Mesendoderm (in vitro differentiated cells): ENCODE measurements around the gene SGMS1.

ENCODE experiments used
- DNase-seq: peaks from one replicate; pipeline ENCODE4 v3.0.0; 2013
- H2AK5ac ChIP-seq: 2 replicates; pipeline ENCODE4 v1.6.1; 2013; ENCODE audit warnings: low read length, inconsistent platforms
- H2BK120ac ChIP-seq: 2 replicates; pipeline ENCODE4 v1.6.1; 2013; ENCODE audit warnings: low read depth, mild to moderate bottlenecking, low read length, moderate library complexity, mixed read lengths
- H2BK15ac ChIP-seq: replicated peaks from 2 replicates; pipeline ENCODE4 v1.6.1; 2013; ENCODE audit warnings: low read depth, mild to moderate bottlenecking, moderate library complexity
- H2BK5ac ChIP-seq: 2 replicates; pipeline ENCODE4 v1.6.1; 2013; ENCODE audit warnings: low read length, inconsistent platforms
- H3K18ac ChIP-seq: 2 replicates; pipeline ENCODE4 v1.6.1; 2013; ENCODE audit warnings: mild to moderate bottlenecking, low read length, mixed read lengths
- H3K23ac ChIP-seq: one replicate; pipeline ENCODE4 v1.6.1; 2013; ENCODE audit warnings: low read length
- H3K27ac ChIP-seq: 2 replicates; pipeline ENCODE4 v1.5.1; 2013; ENCODE audit warnings: low read depth, mild to moderate bottlenecking, inconsistent platforms, low read length, moderate library complexity
- H3K27me3 ChIP-seq: 2 replicates; pipeline ENCODE4 v1.6.1; 2013; ENCODE audit warnings: low read length, control low read depth, mild to moderate bottlenecking, inconsistent platforms; ENCODE audit not compliant: insufficient read depth, poor library complexity
- H3K36me3 ChIP-seq: 2 replicates; pipeline ENCODE4 v1.6.1; 2013; ENCODE audit warnings: low read length, inconsistent platforms; ENCODE audit not compliant: control insufficient read depth, insufficient read depth
- H3K4ac ChIP-seq: one replicate; pipeline ENCODE4 v1.6.1; 2013; ENCODE audit warnings: low read depth, mild to moderate bottlenecking, low read length, moderate library complexity
- H3K4me1 ChIP-seq: 2 replicates; pipeline ENCODE4 v1.6.1; 2013; ENCODE audit warnings: low read depth, low read length, inconsistent platforms; ENCODE audit not compliant: control insufficient read depth
- H3K4me2 ChIP-seq: 2 replicates; pipeline ENCODE4 v1.6.1; 2013; ENCODE audit warnings: low read length
- H3K4me3 ChIP-seq: 2 replicates; pipeline ENCODE4 v1.5.1; 2013; ENCODE audit warnings: mild to moderate bottlenecking, low read length
- H3K56ac ChIP-seq: one replicate; pipeline ENCODE4 v1.6.1; 2013; ENCODE audit warnings: low read length
- H3K79me1 ChIP-seq: 2 replicates; pipeline ENCODE4 v1.6.1; 2013; ENCODE audit warnings: low read length, inconsistent platforms
- H3K79me2 ChIP-seq: 2 replicates; pipeline ENCODE4 v1.6.1; 2013; ENCODE audit warnings: mild to moderate bottlenecking, low read length; ENCODE audit not compliant: control insufficient read depth, insufficient read depth
- H3K9ac ChIP-seq: 2 replicates; pipeline ENCODE4 v1.6.1; 2013; ENCODE audit warnings: low read length, inconsistent platforms
- H4K5ac ChIP-seq: one replicate; pipeline ENCODE4 v1.6.1; 2013; ENCODE audit warnings: low read length
- H4K8ac ChIP-seq: one replicate; pipeline ENCODE4 v1.6.1; 2013; ENCODE audit warnings: low read depth, mild to moderate bottlenecking, control low read depth, low read length, moderate library complexity
- WGBS: extraction: QIAGEN DNeasy Blood & Tissue Kit; methylation state at CpG from one replicate; pipeline ENCODE4 v1.1.7; 2013; ENCODE audit warnings: low lambda C conversion rate, missing lambda C conversion rate; ENCODE audit not compliant: insufficient coverage; ENCODE audit errors: extremely low coverage; 5-methylcytosine and 5-hydroxymethylcytosine counted together

The SGMS1 gene

DNA sequence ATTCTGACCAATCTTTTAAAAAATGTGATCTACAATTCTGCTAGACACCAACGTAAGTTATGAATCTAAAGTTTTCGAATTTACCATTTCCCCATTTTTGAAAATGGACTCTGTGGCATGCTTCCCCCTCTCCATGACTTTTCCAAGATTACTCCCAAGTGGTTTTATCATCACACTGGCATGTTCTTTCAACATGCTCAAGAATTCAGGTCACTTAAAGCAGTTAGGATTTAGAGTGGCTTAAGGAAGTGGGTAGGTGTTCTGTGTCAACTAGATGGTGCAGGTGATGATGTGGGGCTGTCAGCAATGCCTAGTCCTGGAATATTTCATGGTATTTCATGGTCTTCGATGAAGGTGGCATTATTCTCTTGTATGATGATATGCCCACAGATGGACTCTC lies 208.5 kb downstream of the SGMS1 start:
- Histone ChIP-seq H3K79me1 (peaks cover 12% of the 10 kb centered on the region), H2BK5ac (no peak overlapping the region), H3K4ac (no peak overlapping the region), H3K4me2 (no peak overlapping the region), H3K79me2 (peaks cover 24% of the 10 kb centered on the region), H3K27me3 (no peaks in the 10 kb centered on the region), H3K56ac (no peak overlapping the region), H3K18ac (no peak overlapping the region), H3K9ac (no peak overlapping the region), H2BK15ac (no peak overlapping the region), H4K8ac (no peak overlapping the region), H3K4me3 (no peak overlapping the region), H3K27ac (no peak overlapping the region), H4K5ac (no peak overlapping the region), H2BK120ac (no peak overlapping the region), H3K23ac (no peak overlapping the region), H3K36me3 (no peaks in the 10 kb centered on the region), H3K4me1 (peaks cover 9% of the 10 kb centered on the region), H2AK5ac (no peak overlapping the region)
- peak; percentile 63 for DNase-seq
- WGBS = no CpG with 5 or more reads among the region's 3 CpGs

DNA sequence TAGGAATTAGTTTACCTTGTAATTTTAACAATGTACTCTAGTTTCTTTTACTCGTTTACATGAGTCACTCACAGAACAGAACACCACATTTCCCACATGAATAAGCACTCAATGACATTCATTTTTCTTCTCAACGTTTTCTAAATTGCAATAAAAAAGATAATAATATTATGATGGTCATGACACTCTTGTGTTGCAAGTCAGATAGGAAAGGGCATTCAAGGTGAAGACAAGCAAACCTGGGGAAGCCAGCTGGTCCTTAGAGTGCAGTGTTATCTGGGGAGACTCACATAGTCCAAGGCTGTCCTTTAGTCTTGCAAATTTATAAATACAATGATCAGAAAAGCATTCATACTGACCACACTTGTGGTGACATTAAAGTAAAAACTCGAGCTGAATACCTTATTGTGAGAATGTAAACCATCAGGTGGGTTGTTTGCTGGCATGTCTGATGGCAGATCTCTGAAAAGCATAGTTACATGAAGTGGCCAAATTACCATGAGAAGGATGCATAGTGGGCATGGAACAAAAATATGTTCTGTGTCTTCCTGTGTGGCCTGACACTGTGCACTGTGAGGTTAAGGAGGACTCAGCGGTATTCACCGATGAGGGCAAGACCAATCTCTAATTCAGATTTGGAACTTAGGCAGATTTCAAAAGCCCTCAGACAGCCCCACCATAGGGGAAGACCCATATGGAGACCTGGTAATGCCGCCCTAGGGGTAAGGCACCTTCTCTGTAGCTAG lies 213.5 kb downstream of the SGMS1 start:
- Histone ChIP-seq H4K5ac (no peak overlapping the region), H3K9ac (no peak overlapping the region), H4K8ac (no peak overlapping the region), H2BK15ac (peak overlapping the region; percentile 5), H2BK5ac (no peak overlapping the region), H3K79me2 (peaks cover 22% of the 10 kb centered on the region), H3K27ac (no peak overlapping the region), H3K27me3 (no peaks in the 10 kb centered on the region), H2BK120ac (peak overlapping the region; percentile 45), H3K4ac (no peak overlapping the region), H3K23ac (no peak overlapping the region), H3K18ac (no peak overlapping the region), H3K4me1 (peaks cover 13% of the 10 kb centered on the region), H3K79me1 (peaks cover 10% of the 10 kb centered on the region), H3K4me3 (no peak overlapping the region), H3K56ac (no peak overlapping the region), H2AK5ac (no peak overlapping the region), H3K36me3 (no peaks in the 10 kb centered on the region), H3K4me2 (no peak overlapping the region)
- no peak for DNase-seq
- no CpG with 5 or more reads among the region's 6 CpGs for WGBS

DNA sequence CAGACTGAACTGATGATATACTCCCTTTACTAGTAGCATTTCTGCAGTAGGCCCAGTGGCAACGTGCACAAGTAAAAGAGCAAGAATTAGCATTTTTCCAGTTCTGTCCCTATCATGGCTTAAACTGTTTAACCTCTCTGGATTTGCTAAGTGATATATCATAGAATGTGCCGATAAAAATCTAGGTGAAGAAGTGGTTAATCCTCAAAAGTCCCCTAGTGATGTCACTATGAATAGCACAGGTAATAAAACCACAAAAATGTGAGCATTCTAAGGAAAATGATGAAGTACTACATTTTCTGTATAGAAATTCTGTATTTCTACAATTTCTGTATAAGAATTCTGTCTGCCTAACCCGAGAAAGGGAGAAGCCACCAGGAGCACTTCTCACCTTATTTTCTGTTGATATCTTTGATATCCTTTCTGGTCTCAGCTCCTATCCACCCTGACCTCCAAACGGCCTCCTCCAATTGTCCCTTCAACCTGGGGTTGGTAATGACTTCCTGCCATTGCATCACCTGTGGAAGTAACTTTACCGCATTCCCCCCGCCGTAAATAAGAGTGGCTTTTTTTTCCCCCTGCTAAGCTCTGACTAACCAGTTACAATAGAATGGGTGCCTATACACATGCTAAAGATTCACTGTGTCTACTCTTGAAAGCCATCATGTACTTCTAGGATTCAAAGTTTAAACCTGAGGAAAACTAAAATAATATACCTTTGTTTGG lies 216.5 kb downstream of the SGMS1 start:
- Histone ChIP-seq H2BK5ac (peak overlapping the region; percentile 7), H4K5ac (no peak overlapping the region), H3K9ac (no peak overlapping the region), H3K4me3 (no peak overlapping the region), H3K27ac (no peak overlapping the region), H3K23ac (peak overlapping the region; percentile 31), H2BK120ac (no peak overlapping the region), H4K8ac (no peak overlapping the region), H2BK15ac (no peak overlapping the region), H3K79me1 (peaks cover 6% of the 10 kb centered on the region), H3K56ac (peak overlapping the region; percentile 56), H3K4me2 (no peak overlapping the region), H2AK5ac (no peak overlapping the region), H3K36me3 (no peaks in the 10 kb centered on the region), H3K4me1 (peaks cover 6% of the 10 kb centered on the region), H3K27me3 (no peaks in the 10 kb centered on the region), H3K4ac (peak overlapping the region; percentile 68), H3K79me2 (peaks cover 9% of the 10 kb centered on the region), H3K18ac (peak overlapping the region; percentile 9)
- WGBS = no CpG with 5 or more reads among the region's 7 CpGs
- peak; percentile 93 for DNase-seq

DNA sequence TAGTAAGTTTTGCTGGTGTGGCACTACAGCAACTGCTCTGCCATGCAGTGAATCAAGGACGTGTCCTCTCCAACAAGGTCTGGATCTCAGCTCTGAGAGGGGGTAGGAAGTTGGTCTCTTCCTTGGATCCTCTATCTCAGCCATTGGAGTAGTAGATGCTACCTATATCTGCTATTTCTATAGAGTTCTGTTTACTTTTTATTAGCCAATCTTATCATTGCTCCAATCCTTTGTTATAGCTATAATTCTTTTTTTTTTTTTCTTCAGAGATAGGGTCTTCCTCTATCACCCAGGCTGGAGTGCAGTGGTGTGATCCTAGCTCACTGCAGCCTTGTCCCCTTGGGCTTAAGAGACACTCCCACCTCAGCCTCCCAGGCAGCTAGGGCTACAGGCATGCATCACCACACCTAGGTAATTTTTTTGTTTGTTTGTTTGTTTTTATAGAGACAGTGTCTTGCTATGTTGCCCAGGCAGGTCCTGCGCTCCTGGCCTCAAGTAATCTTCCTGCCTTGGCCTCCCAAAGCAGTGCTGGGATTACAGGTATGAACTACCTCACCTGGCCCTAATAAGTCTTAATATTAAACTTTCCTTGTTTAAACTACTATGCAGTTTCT lies 217.2 kb downstream of the SGMS1 start:
- H2BK15ac ChIP-seq = no peak overlapping the region
- no peak overlapping the region for H3K4me3 ChIP-seq
- H3K56ac ChIP-seq = peak overlapping the region; percentile 56
- no peaks in the 10 kb centered on the region for H3K27me3 ChIP-seq
- H2AK5ac ChIP-seq = no peak overlapping the region
- H3K36me3 ChIP-seq = no peaks in the 10 kb centered on the region
- peak overlapping the region; percentile 68 for H3K4ac ChIP-seq
- H3K27ac ChIP-seq = no peak overlapping the region
- no CpG with 5 or more reads among the region's 2 CpGs for WGBS
- peak overlapping the region; percentile 31 for H3K23ac ChIP-seq
- H3K18ac ChIP-seq = peak overlapping the region; percentile 9
- H3K9ac ChIP-seq = no peak overlapping the region
- H4K8ac ChIP-seq = no peak overlapping the region
- no peak overlapping the region for H2BK120ac ChIP-seq
- no peak overlapping the region for H4K5ac ChIP-seq
- peaks cover 3% of the 10 kb centered on the region for H3K79me1 ChIP-seq
- peaks cover 4% of the 10 kb centered on the region for H3K4me1 ChIP-seq
- H3K4me2 ChIP-seq = no peak overlapping the region
- H2BK5ac ChIP-seq = peak overlapping the region; percentile 7
- no peak for DNase-seq
- peaks cover 6% of the 10 kb centered on the region for H3K79me2 ChIP-seq

DNA sequence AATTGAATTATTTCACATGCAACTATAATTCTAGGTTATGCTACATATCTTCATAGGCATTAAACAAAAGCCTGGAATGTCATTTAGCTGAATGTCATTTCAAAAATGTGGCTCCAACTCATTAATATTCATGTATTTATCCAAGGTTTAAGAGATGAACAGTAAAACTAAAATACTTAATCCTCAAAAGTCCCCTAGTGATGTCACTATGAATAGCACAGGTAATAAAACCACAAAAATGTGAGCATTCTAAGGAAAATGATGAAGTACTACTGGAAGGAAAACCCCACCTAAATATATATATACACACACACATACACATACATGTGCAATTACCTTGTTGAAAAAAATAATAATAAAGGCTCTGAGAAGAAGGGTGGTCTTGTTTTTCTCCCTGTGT lies 218.0 kb downstream of the SGMS1 start:
- Histone ChIP-seq H4K8ac (no peak overlapping the region), H2BK15ac (no peak overlapping the region), H3K23ac (no peak overlapping the region), H4K5ac (no peak overlapping the region), H2AK5ac (no peak overlapping the region), H3K27me3 (no peaks in the 10 kb centered on the region), H2BK120ac (no peak overlapping the region), H3K9ac (no peak overlapping the region), H3K27ac (no peak overlapping the region), H3K4me1 (peaks cover 4% of the 10 kb centered on the region), H3K4ac (no peak overlapping the region), H3K4me3 (no peak overlapping the region), H3K18ac (no peak overlapping the region), H3K79me1 (peaks cover 3% of the 10 kb centered on the region), H3K56ac (no peak overlapping the region), H2BK5ac (no peak overlapping the region), H3K79me2 (peaks cover 4% of the 10 kb centered on the region), H3K36me3 (no peaks in the 10 kb centered on the region), H3K4me2 (no peak overlapping the region)
- DNase-seq = no peak
